ENCODE data around the gene ATP2B3.

The ATP2B3 gene

GRCh38 chrX:153477901-153478300 lies 39.5 kb upstream of the ATP2B3 start:
- Histone ChIP-seq H3K27me3 (ENCODE audit: insufficient read depth, low read length) (peaks cover 38% of the 10 kb centered on the region), H3K36me3 (ENCODE audit: insufficient read depth, low read length) (no peaks in the 10 kb centered on the region), H3K4me3 (ENCODE audit: low read length) (no peak overlapping the region), H3K4me1 (ENCODE audit: insufficient read depth, low read length) (no peaks in the 10 kb centered on the region), H2AFZ (ENCODE audit: low read depth, low read length) (no peak overlapping the region), H3K9me3 (ENCODE audit: low read length) (no peaks in the 10 kb centered on the region)

GRCh38 chrX:153478746-153479145 lies 38.7 kb upstream of the ATP2B3 start:
- Histone ChIP-seq H3K9me3 (ENCODE audit: low read length) (no peaks in the 10 kb centered on the region), H3K4me3 (ENCODE audit: low read length) (no peak overlapping the region), H2AFZ (ENCODE audit: low read depth, low read length) (no peak overlapping the region), H3K4me1 (ENCODE audit: insufficient read depth, low read length) (no peaks in the 10 kb centered on the region), H3K27me3 (ENCODE audit: insufficient read depth, low read length) (peaks cover 41% of the 10 kb centered on the region), H3K36me3 (ENCODE audit: insufficient read depth, low read length) (no peaks in the 10 kb centered on the region)

GRCh38 chrX:153481043-153481442 lies 36.4 kb upstream of the ATP2B3 start:
- peaks cover 41% of the 10 kb centered on the region for H3K27me3 ChIP-seq (ENCODE audit: insufficient read depth, low read length)
- no peak overlapping the region for H3K4me3 ChIP-seq (ENCODE audit: low read length)

GRCh38 chrX:153482376-153483015 lies 34.9 kb upstream of the ATP2B3 start:
- peaks cover 36% of the 10 kb centered on the region for H3K27me3 ChIP-seq (ENCODE audit: insufficient read depth, low read length)
- no peak overlapping the region for H3K4me3 ChIP-seq (ENCODE audit: low read length)
- no peak overlapping the region for H2AFZ ChIP-seq (ENCODE audit: low read depth, low read length)
- no peaks in the 10 kb centered on the region for H3K9me3 ChIP-seq (ENCODE audit: low read length)
- no peaks in the 10 kb centered on the region for H3K36me3 ChIP-seq (ENCODE audit: insufficient read depth, low read length)
- no peaks in the 10 kb centered on the region for H3K4me1 ChIP-seq (ENCODE audit: insufficient read depth, low read length)

More at GRCh38 chrX:153481043-153481442, 36.4 kb upstream of the ATP2B3 start:
- no peaks in the 10 kb centered on the region for H3K36me3 ChIP-seq (ENCODE audit: insufficient read depth, low read length)
- H3K9me3 ChIP-seq (ENCODE audit: low read length) = no peaks in the 10 kb centered on the region
- H3K4me1 ChIP-seq (ENCODE audit: insufficient read depth, low read length) = no peaks in the 10 kb centered on the region
- no peak overlapping the region for H2AFZ ChIP-seq (ENCODE audit: low read depth, low read length)

- H3K4me1 ChIP-seq (ENCODE audit: insufficient read depth, low read length) = peaks cover 2% of the 10 kb centered on the region
- peaks cover 20% of the 10 kb centered on the region for H3K27me3 ChIP-seq (ENCODE audit: insufficient read depth, low read length)
- no peaks in the 10 kb centered on the region for H3K36me3 ChIP-seq (ENCODE audit: insufficient read depth, low read length)
- H2AFZ ChIP-seq (ENCODE audit: low read depth, low read length) = no peak overlapping the region
- H3K9me3 ChIP-seq (ENCODE audit: low read length) = no peaks in the 10 kb centered on the region
- H3K4me3 ChIP-seq (ENCODE audit: low read length) = no peak overlapping the region
These were observed 31.9 kb upstream of the ATP2B3 start for GRCh38 chrX:153485396-153486080.

GRCh38 chrX:153486171-153486570 lies 31.3 kb upstream of the ATP2B3 start:
- Histone ChIP-seq H3K36me3 (ENCODE audit: insufficient read depth, low read length) (no peaks in the 10 kb centered on the region), H2AFZ (ENCODE audit: low read depth, low read length) (no peak overlapping the region), H3K9me3 (ENCODE audit: low read length) (no peaks in the 10 kb centered on the region), H3K4me1 (ENCODE audit: insufficient read depth, low read length) (peaks cover 2% of the 10 kb centered on the region), H3K27me3 (ENCODE audit: insufficient read depth, low read length) (peaks cover 20% of the 10 kb centered on the region), H3K4me3 (ENCODE audit: low read length) (no peak overlapping the region)

- H2AFZ ChIP-seq (ENCODE audit: low read depth, low read length) = no peak overlapping the region
- H3K4me1 ChIP-seq (ENCODE audit: insufficient read depth, low read length) = peaks cover 7% of the 10 kb centered on the region
- no peak overlapping the region for H3K4me3 ChIP-seq (ENCODE audit: low read length)
- H3K27me3 ChIP-seq (ENCODE audit: insufficient read depth, low read length) = peaks cover 18% of the 10 kb centered on the region
- no peaks in the 10 kb centered on the region for H3K36me3 ChIP-seq (ENCODE audit: insufficient read depth, low read length)
- no peaks in the 10 kb centered on the region for H3K9me3 ChIP-seq (ENCODE audit: low read length)
These were observed 29.8 kb upstream of the ATP2B3 start for GRCh38 chrX:153487590-153488071.

GRCh38 chrX:153488231-153488914 lies 29.1 kb upstream of the ATP2B3 start:
- H3K27me3 ChIP-seq (ENCODE audit: insufficient read depth, low read length) = peaks cover 21% of the 10 kb centered on the region
- peaks cover 7% of the 10 kb centered on the region for H3K4me1 ChIP-seq (ENCODE audit: insufficient read depth, low read length)
- no peak overlapping the region for H3K4me3 ChIP-seq (ENCODE audit: low read length)
- H3K36me3 ChIP-seq (ENCODE audit: insufficient read depth, low read length) = no peaks in the 10 kb centered on the region
- no peak overlapping the region for H2AFZ ChIP-seq (ENCODE audit: low read depth, low read length)
- H3K9me3 ChIP-seq (ENCODE audit: low read length) = no peaks in the 10 kb centered on the region

- H3K4me1 ChIP-seq (ENCODE audit: insufficient read depth, low read length) = peaks cover 7% of the 10 kb centered on the region
- H3K9me3 ChIP-seq (ENCODE audit: low read length) = no peaks in the 10 kb centered on the region
- no peak overlapping the region for H3K4me3 ChIP-seq (ENCODE audit: low read length)
- H3K27me3 ChIP-seq (ENCODE audit: insufficient read depth, low read length) = peaks cover 16% of the 10 kb centered on the region
- no peak overlapping the region for H2AFZ ChIP-seq (ENCODE audit: low read depth, low read length)
- no peaks in the 10 kb centered on the region for H3K36me3 ChIP-seq (ENCODE audit: insufficient read depth, low read length)
These were observed 27.1 kb upstream of the ATP2B3 start for GRCh38 chrX:153490217-153490930.

- peaks cover 11% of the 10 kb centered on the region for H3K27me3 ChIP-seq (ENCODE audit: insufficient read depth, low read length)
- peak overlapping the region; percentile 2 for H2AFZ ChIP-seq (ENCODE audit: low read depth, low read length)
- peak overlapping the region; percentile 0 for H3K4me3 ChIP-seq (ENCODE audit: low read length)
- no peaks in the 10 kb centered on the region for H3K36me3 ChIP-seq (ENCODE audit: insufficient read depth, low read length)
- H3K9me3 ChIP-seq (ENCODE audit: low read length) = no peaks in the 10 kb centered on the region
- H3K4me1 ChIP-seq (ENCODE audit: insufficient read depth, low read length) = peaks cover 7% of the 10 kb centered on the region
These were observed 26.0 kb upstream of the ATP2B3 start for GRCh38 chrX:153491351-153491914.

- Histone ChIP-seq H2AFZ (ENCODE audit: low read depth, low read length) (peak overlapping the region; percentile 2), H3K27me3 (ENCODE audit: insufficient read depth, low read length) (peaks cover 11% of the 10 kb centered on the region), H3K4me3 (ENCODE audit: low read length) (peak overlapping the region; percentile 0), H3K9me3 (ENCODE audit: low read length) (no peaks in the 10 kb centered on the region), H3K4me1 (ENCODE audit: insufficient read depth, low read length) (peaks cover 7% of the 10 kb centered on the region), H3K36me3 (ENCODE audit: insufficient read depth, low read length) (no peaks in the 10 kb centered on the region)
These were observed 25.5 kb upstream of the ATP2B3 start for GRCh38 chrX:153491918-153492317.

- Histone ChIP-seq H3K36me3 (ENCODE audit: insufficient read depth, low read length) (no peaks in the 10 kb centered on the region), H3K4me3 (ENCODE audit: low read length) (no peak overlapping the region), H3K27me3 (ENCODE audit: insufficient read depth, low read length) (peaks cover 11% of the 10 kb centered on the region), H3K4me1 (ENCODE audit: insufficient read depth, low read length) (peaks cover 7% of the 10 kb centered on the region), H2AFZ (ENCODE audit: low read depth, low read length) (no peak overlapping the region), H3K9me3 (ENCODE audit: low read length) (no peaks in the 10 kb centered on the region)
These were observed 24.9 kb upstream of the ATP2B3 start for GRCh38 chrX:153492543-153492942.
